ENCODE data around the gene DDX18. TPM values are rescaled to one million over a fixed set of nuclear protein-coding genes. Genes with fewer than 3 reads are reported as not detected.

DDX18 gene
- total and polyA plus RNA-seq, 10 of the 15 experiments (the other 5 are each of a cell fraction or from before 2014, with no cell fraction given): 54.3 to 110 (median 74.9) TPM

GRCh38 chr2:117845304-117845703 lies 30.8 kb downstream of the DDX18 start:
- H3K79me2 ChIP-seq (ENCODE audit: control insufficient read depth, insufficient read depth, low read length): no peaks in the 10 kb centered on the region
- no peak for ATAC-seq
- H3K36me3 ChIP-seq (ENCODE audit: control insufficient read depth in 2 of 2, insufficient read depth in 2 of 2, low read length in 1 of 2): no peaks in the 10 kb centered on the region
- POLR2A ChIA-PET: no interaction called here
- no TSS peak for BruUV-seq (replicated peaks)
- no peak overlapping the region for H3K9ac ChIP-seq (ENCODE audit: control insufficient read depth, insufficient read depth, low read length)
- CTCF ChIA-PET: no interaction called here
- no peaks in the 10 kb centered on the region for H3K27me3 ChIP-seq (replicated peaks in 1 of 2; ENCODE audit: control insufficient read depth in 2 of 2, insufficient read depth in 2 of 2, low read length in 1 of 2)
- RAD21 ChIA-PET (ENCODE audit: unreplicated experiment): no interaction called here
- 93% methylated on average over 2 of the region's 2 CpGs for WGBS (ENCODE audit: insufficient coverage, insufficient replicate concordance, low lambda C conversion rate, missing lambda C conversion rate)
- no peak for FAIRE-seq
- no peaks in the 10 kb centered on the region for H4K20me1 ChIP-seq (ENCODE audit: control insufficient read depth, insufficient read depth)
- no peak for DNase-seq (ENCODE audit: low read depth, low spot score)
- H3K4me1 ChIP-seq (ENCODE audit: control insufficient read depth, insufficient read depth, low read length): no peaks in the 10 kb centered on the region
- no peak for TF ChIP-seq SIX5 (IDR thresholded peaks at IDR 0.05; ENCODE audit: low read depth, low read length, severe bottlenecking)
- TF ChIP-seq, protein P1, sequence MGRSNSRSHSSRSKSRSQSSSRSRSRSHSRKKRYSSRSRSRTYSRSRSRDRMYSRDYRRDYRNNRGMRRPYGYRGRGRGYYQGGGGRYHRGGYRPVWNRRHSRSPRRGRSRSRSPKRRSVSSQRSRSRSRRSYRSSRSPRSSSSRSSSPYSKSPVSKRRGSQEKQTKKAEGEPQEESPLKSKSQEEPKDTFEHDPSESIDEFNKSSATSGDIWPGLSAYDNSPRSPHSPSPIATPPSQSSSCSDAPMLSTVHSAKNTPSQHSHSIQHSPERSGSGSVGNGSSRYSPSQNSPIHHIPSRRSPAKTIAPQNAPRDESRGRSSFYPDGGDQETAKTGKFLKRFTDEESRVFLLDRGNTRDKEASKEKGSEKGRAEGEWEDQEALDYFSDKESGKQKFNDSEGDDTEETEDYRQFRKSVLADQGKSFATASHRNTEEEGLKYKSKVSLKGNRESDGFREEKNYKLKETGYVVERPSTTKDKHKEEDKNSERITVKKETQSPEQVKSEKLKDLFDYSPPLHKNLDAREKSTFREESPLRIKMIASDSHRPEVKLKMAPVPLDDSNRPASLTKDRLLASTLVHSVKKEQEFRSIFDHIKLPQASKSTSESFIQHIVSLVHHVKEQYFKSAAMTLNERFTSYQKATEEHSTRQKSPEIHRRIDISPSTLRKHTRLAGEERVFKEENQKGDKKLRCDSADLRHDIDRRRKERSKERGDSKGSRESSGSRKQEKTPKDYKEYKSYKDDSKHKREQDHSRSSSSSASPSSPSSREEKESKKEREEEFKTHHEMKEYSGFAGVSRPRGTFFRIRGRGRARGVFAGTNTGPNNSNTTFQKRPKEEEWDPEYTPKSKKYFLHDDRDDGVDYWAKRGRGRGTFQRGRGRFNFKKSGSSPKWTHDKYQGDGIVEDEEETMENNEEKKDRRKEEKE (IDR thresholded peaks at IDR 0.05): no peak
- no peak for TF ChIP-seq RFX5 (IDR thresholded peaks at IDR 0.05; ENCODE audit: low read depth, low read length)
- no peak for TF ChIP-seq RAD21 (IDR thresholded peaks at IDR 0.05; ENCODE audit: insufficient read depth, low read depth, low read length)
- no peak for TF ChIP-seq KAT2A (conservative IDR thresholded peaks at IDR 0.05; ENCODE audit: control insufficient read depth, low read depth, low read length)
- no peak for TF ChIP-seq SMARCA5 (IDR thresholded peaks at IDR 0.05)
- no peak for TF ChIP-seq MYC (IDR thresholded peaks at IDR 0.05; ENCODE audit: insufficient read depth, insufficient read length, insufficient replicate concordance, low read length, severe bottlenecking)
- TF ChIP-seq, protein P2, sequence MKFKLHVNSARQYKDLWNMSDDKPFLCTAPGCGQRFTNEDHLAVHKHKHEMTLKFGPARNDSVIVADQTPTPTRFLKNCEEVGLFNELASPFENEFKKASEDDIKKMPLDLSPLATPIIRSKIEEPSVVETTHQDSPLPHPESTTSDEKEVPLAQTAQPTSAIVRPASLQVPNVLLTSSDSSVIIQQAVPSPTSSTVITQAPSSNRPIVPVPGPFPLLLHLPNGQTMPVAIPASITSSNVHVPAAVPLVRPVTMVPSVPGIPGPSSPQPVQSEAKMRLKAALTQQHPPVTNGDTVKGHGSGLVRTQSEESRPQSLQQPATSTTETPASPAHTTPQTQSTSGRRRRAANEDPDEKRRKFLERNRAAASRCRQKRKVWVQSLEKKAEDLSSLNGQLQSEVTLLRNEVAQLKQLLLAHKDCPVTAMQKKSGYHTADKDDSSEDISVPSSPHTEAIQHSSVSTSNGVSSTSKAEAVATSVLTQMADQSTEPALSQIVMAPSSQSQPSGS (IDR thresholded peaks at IDR 0.05; ENCODE audit: low read length): no peak
- no peak for TF ChIP-seq TBL1XR1 (IDR thresholded peaks at IDR 0.05; ENCODE audit: low read depth, low read length)
- H3K4me2 ChIP-seq (ENCODE audit: control insufficient read depth, insufficient read depth): no peak overlapping the region
- SMC1A ChIA-PET (ENCODE audit: uncharacterized antibody, unreplicated experiment): no interaction called here
- no peak overlapping the region for H3K4me3 ChIP-seq
- in situ Hi-C loops (cut with MboI): no loop called here
- intact Hi-C loops (cut with micrococcal nuclease; ENCODE audit: unreplicated experiment): no loop called here
- H2AFZ ChIP-seq (ENCODE audit: control insufficient read depth, low read depth, low read length): no peak overlapping the region
- no peak overlapping the region for H3K27ac ChIP-seq (ENCODE audit: control insufficient read depth, insufficient read depth)
- no peaks in the 10 kb centered on the region; the same call in 2 of the 3 replicates for H3K9me3 ChIP-seq (replicated peaks; ENCODE audit: control insufficient read depth, insufficient read depth, low read length)
